Right ventricle myocardium inferior (tissue), 1 donor: ENCODE results near the gene VASN. TPM values are rescaled to one million over a fixed set of nuclear protein-coding genes. Genes with fewer than 3 reads are reported as not detected.
A peak's percentile ranks its signal among the peaks of the same experiment; 100 is the strongest.

Source experiments
- ATAC-seq: fragments of 200-7000 bp; cut with Tn5 transposase; one replicate; pipeline ENCODE4 v1.9.1; 2020; ENCODE audit warnings: mild to moderate bottlenecking, moderate library complexity
- DNase-seq: peaks from one replicate; pipeline ENCODE4 v3.0.0; 2021; ENCODE audit errors: missing footprints
- intact Hi-C: fragments of 100-400 bp; cut with DNase I; formaldehyde crosslinking; loops from one replicate; pipeline ENCODE4 v1.11.0; 2022
- total RNA-seq: library from RNA; stranded (reverse); fragmentation: NEBNext Ultra II Directional; extraction: Animal tissue kit (Norgen Biotek cat#: 25700); gene quantifications from one replicate; pipeline ENCODE4 v1.2.1, GENCODE V29; 2021
- donor health status: DM: no; HTN: yes; CAD: no; lungs with severe emphysema.

VASN gene
- total RNA-seq, 1 donor from 2014 or later = 6.4 TPM

DNA sequence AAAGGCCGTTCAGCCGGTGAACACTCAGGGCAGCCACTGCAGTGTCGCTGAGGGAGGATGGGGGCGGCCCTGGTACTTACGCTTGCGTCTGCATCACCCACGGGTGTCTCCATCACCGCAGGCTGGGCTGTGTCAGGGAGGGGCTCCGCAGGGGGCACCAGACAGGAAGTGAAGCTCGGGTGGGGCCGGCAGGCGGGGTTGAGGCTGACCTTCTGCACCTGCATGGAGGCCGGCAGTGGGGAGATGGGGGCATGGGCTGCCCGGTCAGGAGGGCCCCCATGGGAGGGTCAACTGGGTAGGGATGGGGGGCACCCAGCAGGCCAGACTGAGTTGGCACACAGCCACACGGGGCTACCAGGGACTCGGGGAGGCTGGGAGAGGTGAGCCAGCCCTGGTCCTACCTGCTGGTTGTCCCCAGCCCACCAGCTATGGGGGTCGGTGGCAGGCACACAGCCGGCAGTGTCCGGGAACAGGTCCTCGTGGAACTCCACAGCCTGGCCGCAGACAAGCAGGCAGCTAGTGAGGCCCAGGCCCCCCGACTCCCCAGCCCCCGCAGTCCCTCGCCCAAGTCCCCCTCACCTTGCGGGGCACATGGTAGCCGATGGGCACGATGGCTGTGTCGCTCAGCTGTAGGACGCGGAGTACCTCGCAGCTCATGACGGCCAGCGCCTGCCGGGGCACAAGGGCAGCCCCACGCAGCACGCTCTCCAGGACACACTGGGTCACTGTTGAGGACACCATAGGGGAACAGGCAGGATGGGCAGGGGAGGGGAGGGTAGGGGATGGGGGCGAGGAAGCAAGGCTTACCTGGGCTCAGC lies 7.2 kb upstream of the VASN start:
- DNase-seq = no peak
- intact Hi-C loops = no loop called here
- ATAC-seq = no peak

DNA sequence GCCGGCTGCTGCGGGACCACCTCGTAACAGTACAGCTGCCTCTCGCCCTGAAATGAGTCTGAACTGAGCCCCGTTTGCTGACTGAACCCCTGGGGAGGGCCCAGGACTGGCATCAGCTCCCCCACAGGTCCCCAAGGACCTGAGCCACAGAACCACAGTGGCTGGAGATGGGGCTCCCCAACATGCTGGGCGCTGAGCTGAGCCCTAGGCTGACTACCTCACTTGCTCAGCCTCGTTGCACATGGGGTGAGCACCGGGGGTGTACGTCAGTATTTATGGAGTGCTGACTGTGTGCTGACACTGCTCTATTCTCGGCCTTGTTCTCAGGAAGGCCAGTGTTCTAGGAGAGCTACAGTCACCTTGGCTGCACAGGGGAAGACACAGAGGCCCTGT lies 6.6 kb upstream of the VASN start:
- no peak for DNase-seq
- intact Hi-C loops = no loop called here
- no peak for ATAC-seq

DNA sequence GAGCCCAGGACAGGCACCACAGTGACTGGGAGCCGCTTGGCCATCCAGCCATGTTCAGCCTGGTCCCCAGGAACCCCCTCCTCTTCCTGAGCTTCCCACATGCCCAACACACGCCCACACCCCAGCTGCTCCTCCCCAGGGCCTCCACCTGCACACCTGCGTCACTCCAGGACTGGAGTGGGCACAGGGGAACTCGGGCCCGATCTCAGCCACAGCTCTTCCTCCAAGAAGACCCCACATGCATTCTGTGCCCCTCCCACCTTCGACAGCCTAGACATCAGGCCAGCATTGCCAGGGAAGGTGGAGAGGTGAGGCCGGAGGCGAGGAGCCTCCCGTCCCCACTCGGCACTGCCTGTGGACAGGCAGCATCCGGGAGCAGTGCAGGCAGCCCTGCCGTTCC lies 6.0 kb upstream of the VASN start:
- ATAC-seq (no peak), DNase-seq (no peak)
- intact Hi-C loops = no loop called here

DNA sequence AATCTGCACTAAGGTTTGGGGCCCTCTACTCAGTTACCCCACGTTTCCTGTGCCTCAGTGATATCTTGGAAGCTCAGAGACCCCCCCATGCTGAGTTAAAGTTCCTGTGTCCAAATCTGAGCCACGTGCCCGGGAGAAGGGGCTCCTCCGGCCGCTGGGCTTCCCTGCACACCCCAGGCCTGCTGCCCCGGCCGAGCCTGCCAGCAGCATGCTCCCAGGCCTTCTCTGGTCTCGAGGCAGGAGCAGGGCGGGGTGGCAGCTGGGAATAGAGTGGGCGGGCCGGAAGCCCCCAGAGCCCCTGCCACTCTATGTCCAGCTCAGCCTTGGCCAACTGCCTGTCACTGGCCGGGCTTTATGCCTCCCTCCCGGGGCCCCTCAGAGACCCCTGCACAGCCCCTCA lies 5.6 kb upstream of the VASN start:
- no peak for ATAC-seq
- DNase-seq = no peak
- intact Hi-C loops = no loop called here

DNA sequence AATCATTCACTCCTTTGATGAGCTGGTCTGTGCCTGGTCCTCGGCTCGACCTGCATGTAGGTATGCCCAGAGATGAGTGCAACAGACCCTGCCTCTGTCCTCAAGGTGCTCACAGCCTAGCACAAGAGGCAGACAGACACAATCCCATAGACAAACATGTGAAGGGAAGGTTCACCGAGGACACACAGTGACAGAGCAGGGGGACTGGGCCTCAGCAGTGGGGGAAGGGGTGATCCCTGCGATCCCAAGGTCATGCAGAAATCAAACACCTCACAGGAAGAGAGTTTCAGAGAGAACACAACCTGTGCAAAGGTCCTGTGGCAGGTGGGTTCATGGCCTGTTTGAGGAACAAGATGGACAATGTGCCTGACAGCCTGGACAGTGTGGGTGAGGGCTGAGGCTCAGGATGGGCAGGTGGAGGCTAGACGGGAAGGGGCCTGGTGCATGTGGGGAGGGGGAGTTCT lies 4.2 kb upstream of the VASN start:
- intact Hi-C loops = no loop called here
- ATAC-seq = no peak
- DNase-seq = no peak

DNA sequence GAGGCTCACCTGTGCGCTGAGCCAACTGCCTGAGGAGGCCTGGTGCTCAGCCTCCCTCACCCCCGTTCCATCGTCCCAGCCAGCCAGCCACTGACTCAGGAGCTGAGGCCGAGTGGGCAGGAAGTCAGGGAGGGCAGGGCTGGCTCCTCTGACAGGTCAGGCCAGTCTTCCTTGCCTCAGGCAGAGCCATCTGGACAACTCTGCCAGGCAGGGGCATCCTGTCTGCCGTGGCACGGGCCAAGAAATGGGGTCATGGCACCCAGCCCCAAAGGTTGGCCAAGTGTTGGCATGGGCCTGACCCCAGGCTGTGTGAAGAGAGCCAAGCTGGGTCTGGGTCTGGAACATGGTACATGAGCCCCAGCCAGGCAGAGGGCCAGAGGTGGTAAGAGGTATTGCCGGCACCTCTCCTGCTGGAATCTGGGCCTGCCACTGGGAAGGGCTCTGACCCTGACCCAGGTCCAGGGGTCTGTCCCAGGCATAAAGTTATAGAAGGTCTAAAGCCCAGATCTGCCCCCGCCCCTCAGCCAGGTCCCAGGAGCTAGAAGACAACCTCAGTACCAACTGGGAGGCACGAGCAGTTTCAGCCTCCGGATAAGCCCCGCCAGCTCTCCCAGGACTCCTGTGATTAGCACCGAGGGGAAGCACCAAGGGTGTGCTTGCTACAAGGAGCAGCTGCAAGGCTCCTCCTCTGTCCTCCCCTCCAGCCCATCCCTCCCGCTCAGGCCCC lies 2.5 kb upstream of the VASN start:
- no peak for DNase-seq
- no peak for ATAC-seq
- intact Hi-C loops = no loop called here

DNA sequence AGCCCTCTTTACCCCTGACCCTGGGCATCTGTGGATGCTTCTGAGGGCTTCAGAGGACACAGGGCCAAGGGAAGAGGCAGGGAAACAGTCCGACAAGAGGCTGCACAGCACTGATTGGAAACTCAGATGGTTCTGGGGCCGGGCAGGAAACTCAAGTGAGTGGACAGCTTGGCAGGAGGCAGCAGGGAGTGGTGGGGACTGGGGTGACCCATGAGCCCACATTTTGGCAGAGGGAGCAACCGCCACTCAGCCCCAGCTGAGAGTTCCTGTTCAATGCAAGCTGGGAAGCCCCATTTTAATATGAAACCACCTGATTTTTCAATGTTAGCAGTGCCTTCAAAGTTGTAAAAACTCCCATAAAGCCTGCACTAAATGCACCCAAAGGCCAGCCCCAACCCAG lies 1.5 kb upstream of the VASN start:
- no peak for DNase-seq
- ATAC-seq = no peak
- intact Hi-C loops = loop anchor here (5.0 kb wide), 1 partner anchor 42 kb away; no protein-coding TSS in a partner anchor

DNA sequence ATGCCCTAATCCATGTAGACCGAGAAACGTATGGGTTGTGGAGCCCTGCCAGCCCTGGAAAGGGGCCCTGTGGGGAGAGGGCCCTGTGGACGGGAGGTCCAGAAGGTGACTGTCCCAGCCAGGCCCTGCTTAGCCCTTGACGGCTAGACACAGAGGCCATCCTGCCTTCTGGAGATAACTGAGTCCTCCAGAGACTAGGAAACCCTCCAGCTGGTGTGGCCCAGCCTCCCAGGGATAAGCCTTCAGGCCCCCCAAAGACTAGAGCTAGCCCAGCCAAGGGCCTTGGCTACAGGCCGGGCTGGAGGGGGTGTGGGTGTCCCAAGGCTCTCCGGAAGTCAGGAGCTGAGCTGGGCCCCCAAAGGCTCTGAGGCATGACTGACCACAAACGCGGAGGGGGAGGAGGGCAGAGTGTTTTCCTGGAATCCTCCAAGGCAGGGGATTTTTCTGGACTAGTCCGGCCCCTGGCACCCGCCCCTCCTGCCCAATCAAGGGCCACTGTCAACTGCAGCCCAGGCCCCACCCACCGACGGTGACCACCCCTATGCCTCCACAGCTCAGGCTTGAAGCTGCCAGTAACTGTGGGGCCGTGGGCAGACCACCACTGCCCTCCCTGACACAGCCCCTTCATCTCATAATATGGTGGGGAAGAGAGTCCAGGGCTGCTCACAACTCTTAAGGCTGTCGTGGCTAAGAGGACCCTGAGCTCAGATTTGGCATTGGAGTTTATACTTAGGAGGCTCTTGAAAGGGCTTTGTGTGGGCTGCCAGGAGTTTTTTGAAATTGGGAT lies 885 bp upstream of the VASN start:
- ATAC-seq (peak; percentile 65), DNase-seq (peak; percentile 89)
- intact Hi-C loops = loop anchor here (5.0 kb wide), 1 partner anchor 42 kb away; no protein-coding TSS in a partner anchor

DNA sequence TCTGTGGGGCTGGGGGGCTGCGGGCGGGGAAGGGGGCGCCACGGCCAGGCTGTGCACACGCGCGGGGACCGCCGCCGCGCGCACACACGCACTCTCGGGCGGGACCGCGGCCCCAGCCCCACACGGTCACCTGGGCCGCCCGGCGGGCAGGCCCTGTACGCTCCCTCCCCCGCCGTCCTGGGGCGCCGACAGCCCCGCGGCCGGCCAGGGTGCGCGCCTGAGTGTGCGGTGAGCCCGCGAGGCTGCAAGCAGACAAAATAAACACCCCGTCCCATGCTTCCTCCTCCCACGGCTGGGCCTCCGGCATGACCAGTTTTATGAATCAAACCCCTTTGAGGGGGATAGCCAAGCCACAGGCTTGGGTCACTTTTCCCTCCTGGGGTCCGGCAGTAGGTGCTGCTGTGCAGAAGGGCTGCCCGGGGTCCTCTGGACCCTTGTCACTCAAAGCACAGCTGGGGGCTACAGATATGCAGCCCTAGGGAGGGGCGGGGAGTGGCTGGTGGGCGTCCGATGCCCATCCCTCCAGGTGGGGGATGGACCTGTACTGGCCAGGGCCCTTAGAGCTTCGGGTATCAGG lies 441 bp downstream of the VASN start:
- ATAC-seq = no peak
- DNase-seq = no peak
- intact Hi-C loops = loop anchor here (5.0 kb wide), 1 partner anchor 40 kb away; no protein-coding TSS in a partner anchor

DNA sequence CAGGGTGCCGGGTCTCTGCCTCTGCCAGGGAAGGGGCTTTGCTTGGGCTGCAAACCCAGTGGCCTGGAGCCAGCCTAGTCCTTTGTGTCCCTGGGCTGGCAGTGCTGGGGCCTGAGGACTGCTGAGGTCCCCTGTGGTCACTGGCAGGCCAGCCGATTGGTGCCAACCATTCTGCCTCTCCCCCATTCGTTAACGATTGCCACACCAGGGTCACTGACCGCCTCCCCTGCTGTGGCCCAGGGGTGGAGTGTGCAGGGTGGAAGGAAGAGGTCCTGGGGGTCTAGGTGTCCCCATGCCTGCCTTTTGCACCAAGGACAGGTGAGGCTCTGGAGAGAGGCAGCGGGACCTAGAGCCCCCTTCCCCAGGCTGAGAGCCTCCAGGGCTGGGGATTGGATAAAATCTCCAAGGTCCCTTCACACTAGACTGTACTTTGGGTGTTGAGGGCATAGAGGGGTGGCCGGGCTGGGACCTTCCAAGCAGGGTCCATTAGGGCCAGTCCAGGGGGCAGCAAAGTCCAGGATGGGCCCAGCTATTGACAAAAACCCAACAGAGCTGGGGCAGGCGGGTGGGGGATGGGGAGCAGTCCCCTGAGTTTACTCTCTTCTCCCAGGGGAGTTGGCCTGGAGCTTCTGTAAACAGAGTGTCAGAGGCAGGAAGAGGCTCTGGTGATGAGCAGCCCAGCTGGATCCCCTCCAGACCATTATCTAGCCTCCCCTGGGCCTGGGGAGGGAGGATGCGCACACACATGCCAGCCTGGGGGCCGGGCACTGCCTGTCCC lies 1.1 kb downstream of the VASN start:
- intact Hi-C loops = loop anchor here (5.0 kb wide), 1 partner anchor 40 kb away; no protein-coding TSS in a partner anchor
- ATAC-seq = no peak
- DNase-seq = no peak

DNA sequence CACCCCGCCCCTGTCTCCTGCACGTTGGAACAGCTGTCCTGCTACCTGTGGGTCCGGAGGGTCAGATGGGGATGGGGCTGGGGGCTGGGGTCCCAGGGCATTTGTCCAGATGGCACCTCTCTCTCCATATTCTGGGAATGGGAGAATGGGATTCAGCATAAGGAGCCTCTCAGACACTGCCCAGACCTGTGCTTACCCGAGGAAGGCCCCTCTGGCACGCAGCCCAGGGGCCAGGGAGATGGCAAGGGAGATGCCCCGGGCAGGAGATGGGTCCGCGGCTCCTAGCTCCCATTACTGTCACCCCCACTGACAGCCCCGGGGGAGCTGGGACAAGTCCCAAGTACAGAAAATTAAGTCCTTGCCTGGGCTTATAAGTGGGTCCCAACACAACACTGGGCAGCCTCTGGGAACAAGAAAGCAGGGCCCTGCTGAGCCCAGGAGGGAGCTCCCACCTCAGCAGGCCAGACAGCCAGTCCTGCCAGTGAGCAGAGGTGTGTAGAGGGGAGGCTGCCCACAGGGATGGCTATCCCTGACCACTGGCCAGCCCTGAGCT lies 1.8 kb downstream of the VASN start:
- intact Hi-C loops = loop anchor here (5.0 kb wide), 1 partner anchor 39 kb away; no protein-coding TSS in a partner anchor
- DNase-seq (no peak), ATAC-seq (no peak)

DNA sequence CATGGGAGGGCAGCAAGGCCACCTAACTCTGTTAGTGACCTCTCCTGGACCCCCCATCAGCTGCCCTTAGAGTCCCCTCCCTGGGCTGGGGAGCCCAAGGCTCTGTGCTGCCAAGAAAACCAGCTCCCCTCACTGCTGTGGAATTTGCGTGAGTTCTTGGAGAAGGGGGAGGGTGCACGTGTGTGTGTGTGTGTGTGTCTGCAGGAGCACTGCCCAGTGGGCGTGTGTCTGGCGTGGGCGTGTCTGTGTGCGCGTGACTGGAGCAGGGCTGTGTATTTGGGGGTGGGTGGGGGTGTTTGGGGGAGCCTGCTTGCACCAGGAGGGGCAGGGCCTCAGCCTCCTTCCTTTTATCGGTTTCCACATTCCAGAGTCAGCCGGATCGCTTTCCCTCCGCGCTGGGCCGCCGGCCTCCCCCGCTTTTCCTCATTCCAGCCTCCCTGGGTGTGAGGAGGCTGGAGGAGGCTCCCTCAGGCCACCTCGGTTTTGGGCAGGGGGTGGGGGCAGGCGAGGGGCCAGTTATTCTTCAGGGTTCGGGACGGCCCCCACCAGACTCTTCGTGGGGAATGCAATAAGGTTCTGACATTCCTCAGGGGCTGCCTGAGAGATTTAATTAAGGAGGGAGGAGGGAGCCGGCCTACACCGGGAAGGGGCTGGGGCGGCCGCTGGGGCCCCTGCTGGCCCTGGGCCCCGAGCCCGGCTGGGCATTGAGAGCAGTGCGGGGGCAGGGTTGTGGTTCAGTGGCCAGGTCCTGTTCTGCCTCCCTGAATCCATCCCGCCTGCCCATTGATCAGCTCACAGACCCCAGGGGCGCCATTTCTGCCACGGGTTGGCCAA lies 2.5 kb downstream of the VASN start:
- intact Hi-C loops = loop anchor here (5.0 kb wide), 1 partner anchor 38 kb away; no protein-coding TSS in a partner anchor
- peak; percentile 84 for DNase-seq
- no peak for ATAC-seq

DNA sequence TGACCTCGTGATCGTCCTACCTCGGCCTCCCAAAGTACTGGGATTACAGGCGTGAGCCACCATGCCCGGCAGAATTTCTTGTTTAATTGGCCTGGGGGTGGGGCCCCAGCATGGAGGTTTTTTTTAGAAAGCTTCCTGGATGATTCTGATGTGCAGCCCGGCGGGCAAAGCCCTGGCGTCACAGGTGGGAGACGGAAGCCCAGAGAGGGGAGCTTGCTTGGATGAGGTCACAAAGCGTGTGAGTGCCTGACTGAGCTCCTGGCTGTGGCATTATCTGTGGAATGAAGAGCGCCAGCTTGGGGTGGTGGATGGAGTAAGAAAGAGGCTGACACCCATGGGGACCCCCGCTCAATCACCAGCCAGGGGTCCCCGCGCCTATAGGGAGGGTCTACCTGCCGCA lies 4.1 kb downstream of the VASN start:
- intact Hi-C loops = no loop called here
- DNase-seq = no peak
- ATAC-seq = no peak

DNA sequence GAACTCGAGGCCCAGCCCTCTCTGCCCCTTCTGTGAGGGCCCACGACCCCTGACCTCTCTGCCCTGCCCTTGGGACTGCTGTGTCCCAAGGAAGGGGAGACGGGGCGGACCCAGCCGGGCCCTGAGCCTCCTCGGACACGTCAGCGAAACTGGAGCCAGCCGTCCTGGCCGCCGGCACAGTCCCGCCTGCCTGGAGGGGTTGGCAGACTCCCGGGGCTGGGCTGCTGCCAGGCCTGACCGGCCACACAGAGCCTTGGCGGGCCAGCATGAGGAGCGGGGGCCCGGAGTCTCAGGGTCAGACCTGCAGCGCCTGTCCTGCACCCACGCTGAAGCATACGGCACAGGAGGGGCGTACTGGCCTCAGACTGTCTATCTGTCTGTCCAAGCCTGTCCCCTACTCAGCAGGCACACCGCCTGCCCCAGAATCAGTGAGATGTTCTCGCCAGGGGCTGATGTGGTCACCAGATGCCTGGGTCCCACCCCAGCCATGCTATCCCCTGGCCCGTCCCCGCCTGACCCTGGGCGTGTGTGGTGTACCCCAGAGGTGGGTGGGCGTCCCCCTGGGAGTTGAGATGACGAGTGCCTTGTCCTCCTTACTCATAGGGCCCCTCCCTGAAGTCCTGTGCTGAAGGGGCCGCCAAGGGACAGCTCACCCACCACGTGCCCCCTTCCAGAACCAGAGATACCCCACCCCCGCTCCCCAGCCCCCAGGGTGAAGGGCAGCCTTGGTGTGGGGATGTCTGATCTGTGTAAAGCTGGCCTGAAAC lies 4.7 kb downstream of the VASN start:
- peak; percentile 73 for ATAC-seq
- intact Hi-C loops = no loop called here
- peak; percentile 95 for DNase-seq

DNA sequence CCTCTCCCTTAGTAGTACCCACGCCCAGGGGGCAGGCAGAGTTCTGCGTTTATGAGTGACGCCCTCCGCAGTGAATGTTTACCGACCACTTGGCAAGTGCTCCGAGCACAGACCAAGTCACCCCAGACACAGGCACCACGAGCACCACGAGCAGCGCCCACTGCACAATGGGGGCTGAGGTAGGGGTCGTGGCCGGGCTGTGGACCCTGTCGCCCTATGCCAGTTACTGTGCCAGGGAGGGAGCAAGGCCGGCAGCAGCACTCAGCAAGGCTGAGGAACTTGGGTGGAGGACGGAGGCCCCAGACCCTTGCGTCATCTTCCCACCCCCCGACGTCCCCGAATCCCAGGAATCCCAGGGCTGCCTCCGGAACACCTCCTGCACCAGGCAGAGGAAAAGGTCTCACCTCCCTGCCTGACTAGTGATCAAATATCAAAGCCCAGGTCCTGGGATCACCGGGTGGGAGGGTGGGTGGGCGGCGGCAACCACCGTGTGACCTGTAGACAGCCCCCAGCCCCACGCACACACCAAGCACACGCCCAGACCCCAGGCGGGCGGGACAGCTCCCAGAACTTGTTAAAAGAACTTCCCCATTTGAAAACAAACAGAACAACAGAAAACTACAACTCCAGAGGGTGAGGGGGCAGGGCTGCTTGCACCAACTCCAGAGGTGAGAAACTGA lies 5.4 kb downstream of the VASN start:
- peak; percentile 60 for DNase-seq
- ATAC-seq = no peak
- intact Hi-C loops = no loop called here
